Ramos (cell line): ENCODE results near the gene CEP76.
"Not testable (repeated sequence)": the region's sequence is repeated elsewhere in the genome, so short reads cannot be mapped to it uniquely, and the experiment has no call there.

ENCODE experiments used
- in situ Hi-C: fragments of 300-500 bp; cut with MboI; formaldehyde crosslinking; loops from one replicate; pipeline ENCODE4 v1.14.3; 2022; ENCODE audit warnings: low sequenced_read_pairs; ENCODE audit not compliant: unreplicated experiment

The CEP76 gene

DNA sequence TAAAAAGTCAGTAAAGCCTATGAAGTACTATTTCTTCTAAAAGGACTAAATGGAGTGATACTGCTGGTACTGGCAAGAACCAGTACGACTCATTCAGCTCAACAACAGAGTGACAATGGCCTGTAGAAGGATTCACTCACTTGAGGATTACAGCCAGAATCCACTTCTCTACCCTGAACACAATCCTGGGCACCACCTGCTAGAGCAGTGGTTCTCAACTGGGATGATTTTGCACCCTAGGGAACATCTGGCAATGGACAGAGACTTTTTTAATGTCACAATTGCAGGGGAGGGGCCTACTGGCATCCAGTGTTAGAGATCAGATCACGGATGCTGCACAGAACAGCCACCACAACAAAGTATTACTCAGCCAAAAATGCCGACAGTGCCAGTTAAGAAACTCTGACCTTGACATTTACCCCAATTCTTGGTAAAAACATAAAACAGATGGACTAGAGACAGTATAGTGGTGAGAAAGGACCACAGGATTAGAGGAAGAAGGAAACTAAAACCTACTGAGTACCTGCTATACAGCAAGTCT, 49.6 kb downstream of the CEP76 start:
- in situ Hi-C loops, result loop anchor here (5.0 kb wide), 1 partner anchor 51 kb away; no protein-coding TSS in a partner anchor

DNA sequence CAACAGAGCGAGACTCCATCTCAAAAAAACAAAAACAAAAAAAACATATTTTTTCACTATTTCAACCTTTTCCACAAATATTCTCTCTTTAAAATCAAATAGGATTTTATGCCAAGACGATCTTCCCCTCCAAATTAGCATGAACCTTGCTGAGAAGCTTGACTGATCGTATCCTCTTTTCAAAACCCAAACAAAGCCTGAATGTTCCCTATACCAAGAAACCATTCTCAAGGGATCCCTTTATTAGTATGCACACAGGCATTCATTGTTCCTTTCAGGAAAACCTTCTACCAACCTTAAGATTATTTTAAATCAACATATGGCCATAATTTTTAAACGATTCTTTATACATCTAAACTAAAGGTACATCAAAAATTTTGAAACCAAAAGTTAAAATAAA, 50.9 kb downstream of the CEP76 start:
- in situ Hi-C loops, result loop anchor here (5.0 kb wide), 1 partner anchor 49 kb away; no protein-coding TSS in a partner anchor

DNA sequence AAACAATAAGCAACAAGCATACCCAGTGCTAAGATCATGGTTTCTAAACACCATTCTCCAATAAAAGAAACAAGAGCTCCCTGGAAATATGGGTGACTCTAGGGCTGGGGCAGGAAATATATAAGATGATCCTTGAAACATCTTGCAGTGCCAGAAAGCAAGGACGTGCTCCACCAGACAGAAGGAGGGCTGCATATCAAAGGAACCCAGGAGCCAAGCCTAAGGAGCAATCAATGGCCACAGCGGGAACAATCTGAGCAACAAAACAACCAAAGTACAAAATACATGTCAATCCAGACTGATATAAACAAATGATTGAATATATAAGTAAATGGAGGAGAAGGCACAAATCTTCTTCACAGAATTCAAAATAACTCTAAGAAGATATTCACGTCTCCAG, 54.8 kb downstream of the CEP76 start:
- in situ Hi-C loops, result no loop called here

DNA sequence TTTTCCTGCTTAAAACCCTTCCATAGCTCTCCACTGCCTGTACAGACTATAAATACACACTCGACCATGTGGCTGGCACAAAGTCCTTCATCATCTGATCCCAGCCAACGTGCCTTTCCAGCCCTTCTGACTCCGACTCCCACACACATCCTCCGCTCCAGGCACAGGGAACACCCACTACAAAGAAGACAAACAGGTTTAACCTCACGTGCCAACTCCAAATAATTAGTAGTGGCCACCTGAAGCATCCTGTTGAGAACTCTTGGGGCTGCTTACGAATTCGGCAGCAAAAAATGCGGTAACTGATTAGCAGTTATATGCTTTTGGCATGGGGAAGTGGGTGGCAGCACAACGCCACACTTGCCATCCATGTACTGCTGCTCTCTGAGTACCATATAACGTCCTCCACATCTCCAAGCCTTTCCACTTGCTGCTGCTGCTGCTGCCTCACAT, 56.7 kb downstream of the CEP76 start:
- in situ Hi-C loops, result no loop called here

DNA sequence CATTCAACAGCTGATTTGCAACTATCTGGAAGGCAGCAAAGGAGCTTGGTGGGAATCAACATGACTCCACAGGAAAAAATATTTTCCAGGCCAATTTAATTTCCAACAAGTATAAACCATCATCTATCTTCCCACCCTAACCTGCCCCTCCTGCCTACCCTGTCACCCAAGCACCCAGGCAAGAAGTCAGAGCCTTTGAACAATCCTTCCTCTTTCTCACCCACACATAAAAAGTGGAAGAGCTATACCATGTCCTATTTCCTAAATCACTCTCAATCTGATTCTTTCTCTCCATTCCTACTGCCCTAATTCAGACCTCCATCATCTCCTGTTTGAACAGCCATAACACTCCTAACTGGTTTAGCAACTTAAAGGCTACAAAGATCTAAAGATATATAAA, 57.3 kb downstream of the CEP76 start:
- in situ Hi-C loops, result no loop called here

DNA sequence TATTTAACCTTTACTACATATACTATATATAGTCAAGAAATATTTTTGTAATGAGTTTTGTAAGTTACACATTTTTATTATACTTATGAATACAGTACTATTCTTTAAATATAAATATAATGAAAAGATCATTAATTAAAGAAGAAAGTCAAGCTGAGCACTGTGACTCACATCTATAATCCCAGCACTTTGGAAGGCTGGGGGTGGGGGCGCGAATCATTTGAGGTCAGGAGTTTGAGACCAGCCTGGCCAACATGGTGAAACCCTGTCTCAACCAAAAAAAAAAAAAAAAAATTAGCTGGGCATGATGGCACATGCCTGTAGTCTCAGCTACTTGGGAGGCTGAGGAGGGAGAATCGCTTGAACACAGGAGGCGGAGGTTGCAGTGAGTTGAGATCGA, 58.8 kb downstream of the CEP76 start:
- in situ Hi-C loops, result not testable (repeated sequence)

DNA sequence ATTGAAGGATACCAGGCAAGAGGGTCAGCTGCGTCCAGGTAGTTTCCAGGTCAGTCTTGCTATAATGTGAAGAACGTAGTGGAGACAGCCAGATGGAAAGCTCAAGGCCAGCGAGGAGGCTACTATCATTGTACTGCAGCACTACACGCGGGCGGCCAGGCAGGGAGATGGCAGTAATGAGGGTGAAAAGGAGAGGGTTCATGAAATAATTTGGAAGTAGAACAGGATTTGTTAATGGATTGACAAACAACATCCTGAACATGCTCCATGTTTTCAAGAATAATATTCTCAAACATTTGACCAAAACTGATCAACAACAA, 61.7 kb downstream of the CEP76 start:
- in situ Hi-C loops, result no loop called here

DNA sequence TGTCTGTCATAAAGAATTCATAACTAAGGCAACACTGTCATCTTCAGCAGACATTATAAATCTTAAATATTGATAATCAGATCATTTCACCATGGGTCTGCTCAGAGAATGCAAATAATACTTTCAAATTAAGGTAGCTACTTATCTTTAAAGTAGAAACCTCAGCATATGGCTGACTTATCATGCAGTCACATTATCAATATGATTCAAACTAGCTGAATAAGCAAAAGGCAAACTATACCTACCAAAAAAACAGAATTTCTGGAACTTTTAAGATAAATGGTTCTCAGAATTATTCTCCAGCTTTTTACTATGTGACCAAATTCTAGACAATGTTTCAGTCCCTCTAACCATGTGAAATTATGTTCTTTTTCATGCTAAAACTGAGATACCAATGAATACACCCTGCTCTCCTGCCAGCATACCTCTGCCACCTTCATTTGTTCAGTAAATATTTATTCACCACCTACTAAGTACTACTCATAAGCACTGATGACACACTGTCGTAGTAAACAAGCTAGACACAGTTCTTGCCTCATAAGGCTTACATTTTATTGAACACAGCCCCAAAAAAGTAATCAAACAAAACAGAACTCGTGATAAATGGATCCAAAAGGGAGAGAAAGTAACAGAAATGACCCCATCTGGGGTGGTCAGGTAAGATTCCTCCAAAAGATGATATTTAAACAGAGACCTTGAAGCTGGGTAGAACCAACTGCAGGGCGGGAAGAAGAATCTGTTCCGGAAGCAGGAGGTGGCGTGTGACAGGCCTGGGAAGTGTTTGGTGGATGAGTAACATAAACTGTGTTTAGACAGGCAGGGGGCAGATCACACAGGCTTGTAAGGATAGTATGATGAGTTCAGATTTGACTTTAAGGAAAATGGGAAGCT, 62.3 kb downstream of the CEP76 start:
- in situ Hi-C loops, result no loop called here

DNA sequence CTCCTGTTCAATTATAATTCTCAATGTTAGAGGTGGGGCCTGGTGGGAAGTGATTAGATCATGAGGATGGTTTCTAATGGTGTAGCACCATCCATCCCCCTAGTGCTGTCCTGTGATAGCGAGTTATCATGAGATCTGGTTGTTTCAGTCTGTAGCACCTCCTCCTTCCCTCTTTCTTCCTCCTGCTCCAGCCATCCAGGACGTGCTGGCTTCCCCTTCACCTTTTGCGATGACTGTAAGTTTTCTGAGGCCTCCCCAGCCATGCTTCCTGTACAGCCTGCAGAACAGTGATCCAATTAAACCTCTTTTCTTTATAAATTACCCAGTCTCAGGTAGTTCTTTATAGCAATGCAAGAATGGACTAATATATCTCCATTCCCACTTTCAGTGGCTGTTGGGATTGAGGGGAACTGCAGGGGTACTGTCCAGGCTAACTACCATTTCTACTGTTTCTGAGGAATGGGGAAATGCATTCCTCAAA, 63.8 kb downstream of the CEP76 start:
- in situ Hi-C loops, result no loop called here

DNA sequence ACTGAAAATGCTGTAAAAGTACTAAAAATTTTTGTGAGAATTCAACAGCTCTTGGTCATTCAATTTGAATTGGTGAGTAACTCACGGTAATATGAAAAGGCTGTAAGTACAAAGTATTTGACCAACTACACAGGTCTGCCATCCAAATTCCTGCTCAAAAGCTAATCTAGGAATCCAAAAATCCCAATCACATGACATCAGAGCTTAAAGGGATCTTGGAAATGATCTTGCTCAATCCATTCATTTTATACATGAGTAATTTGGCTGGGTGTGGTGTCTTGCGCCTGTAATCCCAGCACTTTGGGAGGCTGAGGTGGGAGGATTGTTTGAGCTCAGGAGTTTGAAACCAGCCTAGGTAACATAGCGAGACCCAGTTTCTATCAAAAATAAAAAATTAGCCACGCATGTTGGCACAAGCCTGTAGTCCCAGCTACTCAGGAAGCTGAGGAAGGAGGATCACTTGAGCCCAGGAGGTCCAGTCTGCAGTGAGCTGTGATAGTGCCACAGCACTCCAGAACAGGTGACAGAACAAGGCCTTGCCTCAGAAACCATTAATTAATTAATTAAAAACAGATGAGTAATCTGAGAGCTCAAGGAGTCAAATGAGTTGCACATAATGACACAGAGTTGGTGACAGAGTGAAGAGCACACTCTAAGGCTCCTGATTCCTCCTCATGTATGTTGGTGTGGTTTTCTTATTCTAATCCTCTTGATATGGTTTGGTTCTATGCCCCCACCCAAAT, 64.5 kb downstream of the CEP76 start:
- in situ Hi-C loops, result no loop called here

DNA sequence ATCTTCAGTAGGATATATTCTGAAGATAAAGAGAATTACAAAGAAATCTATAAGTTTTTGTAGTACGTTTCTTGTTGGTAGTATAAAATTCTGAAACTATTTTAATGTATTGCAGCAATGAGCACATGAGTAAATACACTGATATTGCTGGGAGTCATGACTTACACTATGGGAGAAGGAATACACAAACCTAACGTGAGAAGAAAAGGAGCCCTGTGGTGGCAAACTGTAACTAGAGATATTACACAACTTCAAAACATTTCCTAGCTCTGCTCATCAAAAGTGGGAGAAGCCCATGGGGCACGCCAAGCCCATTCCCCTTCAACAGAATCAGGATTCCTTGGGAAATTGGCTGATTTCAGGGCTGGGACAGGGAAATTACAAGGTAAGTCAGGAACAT, 65.1 kb downstream of the CEP76 start:
- in situ Hi-C loops, result no loop called here

DNA sequence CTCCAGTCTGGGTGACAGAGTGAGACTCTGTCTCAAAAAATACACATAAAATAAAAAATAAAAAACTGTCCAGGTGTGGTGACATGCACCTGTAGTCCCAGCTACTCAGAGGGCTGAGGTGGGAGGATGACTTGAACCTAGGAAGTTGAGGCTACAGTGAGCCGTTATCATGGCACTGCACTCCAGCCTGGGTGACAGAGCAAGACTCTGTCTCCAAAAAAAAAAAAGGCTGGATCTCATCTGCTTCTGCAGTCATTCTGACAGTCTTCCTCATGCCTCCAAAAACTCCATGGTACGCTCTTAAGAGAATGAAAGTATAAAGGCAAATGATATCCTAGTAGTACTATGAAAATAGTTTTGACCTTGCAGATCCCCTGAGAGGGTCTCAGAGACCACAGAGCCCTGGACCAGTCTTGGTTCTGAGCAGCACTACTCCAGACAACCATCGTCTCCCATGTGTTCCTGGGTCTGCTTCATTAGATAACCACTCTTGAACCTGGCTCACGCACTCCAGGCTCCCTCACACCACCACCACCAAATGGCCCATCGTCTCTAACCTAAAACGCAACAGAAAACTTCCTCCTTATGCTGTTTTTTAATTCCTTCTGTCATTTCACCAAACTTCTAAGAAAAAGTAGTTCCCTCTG, 70.6 kb downstream of the CEP76 start:
- in situ Hi-C loops, result no loop called here

DNA sequence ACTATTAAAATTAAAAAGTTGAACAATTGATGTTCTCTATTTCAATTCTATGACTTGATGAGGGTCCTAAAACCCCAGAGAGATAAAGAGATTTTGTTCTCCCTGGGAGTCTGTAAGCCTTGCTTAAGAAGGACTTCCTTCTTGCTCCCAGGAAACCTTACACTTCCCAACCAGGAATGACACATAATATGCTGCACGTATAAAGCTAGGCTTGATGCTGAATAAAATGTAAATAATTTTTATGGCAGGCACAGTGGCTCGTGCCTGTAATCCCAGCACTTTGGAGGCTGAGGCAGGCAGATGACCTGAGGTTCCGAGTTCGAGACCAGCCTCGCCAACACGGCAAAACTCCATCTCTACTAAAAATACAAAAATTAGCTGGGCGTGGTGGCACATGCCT, 72.4 kb downstream of the CEP76 start:
- in situ Hi-C loops, result no loop called here

DNA sequence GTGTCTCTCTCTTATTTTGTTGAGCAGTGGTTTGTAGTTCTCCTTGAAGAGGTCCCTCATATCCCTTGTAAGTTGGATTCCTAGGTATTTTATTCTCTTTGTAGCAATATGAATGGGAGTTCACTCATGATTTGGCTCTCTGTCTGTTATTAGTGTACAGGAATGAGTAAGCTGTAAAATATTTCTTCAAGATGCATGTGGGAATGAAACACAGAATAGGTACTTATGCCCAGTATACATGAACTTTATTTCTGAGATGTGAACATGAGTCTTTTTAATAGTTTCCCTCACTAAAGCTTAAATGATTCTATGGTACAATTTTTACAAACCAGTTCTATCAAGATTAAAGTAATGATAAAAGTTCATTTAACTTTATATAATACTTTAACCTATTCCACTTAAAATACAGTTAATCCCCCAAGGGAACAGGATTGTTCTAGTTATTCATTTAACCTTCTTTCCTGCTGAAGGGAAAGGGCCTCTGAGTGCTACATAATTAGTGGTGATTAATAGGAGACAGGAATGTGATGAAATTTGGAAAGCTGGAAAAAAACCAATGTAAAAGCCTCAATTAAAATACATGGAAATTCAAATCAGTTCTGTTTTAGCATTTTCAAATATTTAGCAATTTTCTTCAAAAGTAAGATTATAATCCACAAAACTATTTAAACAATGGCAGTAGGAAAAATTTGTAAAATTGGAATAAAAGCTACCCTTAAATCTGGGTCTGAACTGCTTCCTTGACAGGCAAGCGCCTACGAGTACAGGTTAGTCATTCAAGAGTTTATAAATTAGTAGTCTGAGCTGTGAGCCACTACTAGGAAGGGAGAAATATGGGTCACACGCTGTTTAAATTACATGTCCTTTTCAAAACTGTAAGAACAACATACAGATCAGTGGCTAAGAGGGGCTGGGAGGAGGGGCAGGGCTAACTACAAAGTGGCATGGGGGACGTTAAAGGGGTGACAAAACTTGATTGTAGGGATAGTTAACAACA, 73.5 kb downstream of the CEP76 start:
- in situ Hi-C loops, result no loop called here

DNA sequence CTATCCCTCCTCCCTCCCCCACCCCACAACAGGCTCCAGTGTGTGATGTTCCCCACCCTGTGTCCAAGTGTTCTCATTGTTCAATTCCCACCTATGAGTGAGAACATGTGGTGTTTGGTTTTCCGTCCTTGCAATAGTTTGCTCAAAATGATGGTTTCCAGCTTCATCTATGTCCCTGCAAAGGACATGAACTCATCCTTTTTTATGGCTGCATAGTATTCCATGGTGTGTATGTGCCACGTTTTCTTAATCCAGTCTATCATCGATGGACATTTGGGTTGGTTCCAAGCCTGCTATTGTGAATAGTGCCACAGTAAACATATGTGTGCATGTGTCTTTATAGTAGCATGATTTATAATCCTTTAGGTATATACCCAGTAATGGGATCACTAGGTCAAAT, 75.3 kb downstream of the CEP76 start:
- in situ Hi-C loops, result not testable (repeated sequence)

DNA sequence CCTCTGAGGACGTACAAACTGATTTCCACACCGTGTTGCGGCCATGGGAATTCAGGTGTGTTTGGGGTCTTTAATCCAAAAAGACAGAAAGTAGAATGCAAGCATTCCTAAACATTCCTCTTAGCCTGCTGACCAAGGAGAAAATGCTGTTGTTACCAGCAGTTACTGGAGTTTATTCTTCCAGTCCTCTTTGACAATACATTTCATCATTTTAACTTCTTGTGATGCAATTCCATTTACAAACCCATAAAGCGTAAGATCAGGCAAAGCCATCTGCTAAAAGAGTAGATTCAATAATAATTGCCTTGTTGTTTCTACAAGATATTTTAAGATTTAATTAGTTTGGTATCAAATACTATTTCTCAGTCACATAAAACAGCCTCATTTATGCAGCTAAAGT, 77.3 kb downstream of the CEP76 start:
- in situ Hi-C loops, result no loop called here
